CD14-positive monocyte (primary cell): Measurements from ENCODE around the gene RALGAPA1. TPM values are rescaled to one million over a fixed set of nuclear protein-coding genes. Genes with fewer than 3 reads are reported as not detected.

Source experiments
- DNase-seq, 3 donors: peaks; one replicate each; pipeline ENCODE4 v3.0.0-alpha.2; 2011 to 2022
- H2AFZ ChIP-seq: 2 replicates; pipeline ENCODE4 v1.6.0; 2012; ENCODE audit warnings: mild to moderate bottlenecking, low read depth, low read length, inconsistent platforms; ENCODE audit not compliant: insufficient read depth, poor library complexity, severe bottlenecking
- H3K27ac ChIP-seq, 2 donors: 1 replicate in 1 of 2; 2 replicates in 1 of 2; pipeline ENCODE4 v1.5.1; 2012 to 2013; ENCODE audit warnings: low read length in 2 of 2, control low read depth in 1 of 2, inconsistent platforms in 1 of 2, low read depth in 1 of 2, mild to moderate bottlenecking in 1 of 2
- H3K27me3 ChIP-seq, 2 donors: one replicate each; pipeline versions ENCODE4 v1.6.0 to v1.6.1; 2011 to 2013; ENCODE audit warnings: low read length in 2 of 2; ENCODE audit not compliant: control insufficient read depth in 2 of 2, insufficient read depth in 2 of 2
- H3K36me3 ChIP-seq, 2 donors: replicated peaks in 1 of 2; 1 replicate in 1 of 2; 2 replicates in 1 of 2; pipeline versions ENCODE4 v1.5.1 to v1.6.1; 2012 to 2013; ENCODE audit warnings: low read length in 2 of 2, control low read depth in 1 of 2, inconsistent platforms in 1 of 2, mild to moderate bottlenecking in 1 of 2; ENCODE audit not compliant: insufficient read depth in 2 of 2, control insufficient read depth in 1 of 2
- H3K4me1 ChIP-seq, 2 donors: 1 replicate in 1 of 2; 2 replicates in 1 of 2; pipeline versions ENCODE4 v1.5.1 to v1.6.1; 2012 to 2013; ENCODE audit warnings: low read length in 2 of 2, control low read depth in 1 of 2, inconsistent platforms in 1 of 2, mild to moderate bottlenecking in 1 of 2, moderate library complexity in 1 of 2; ENCODE audit not compliant: insufficient read depth in 2 of 2, control insufficient read depth in 1 of 2
- H3K4me2 ChIP-seq: replicated peaks from 2 replicates; pipeline ENCODE3; 2012; ENCODE audit warnings: low read length, moderate library complexity, mild to moderate bottlenecking; ENCODE audit not compliant: poor library complexity, severe bottlenecking; ENCODE audit errors: extremely low read depth
- H3K4me3 ChIP-seq, 3 experiments: fragments of 200-600 bp in 1 of 3; sonication (generic) in 1 of 3; replicated peaks in 1 of 3; 1 replicate in 2 of 3; 2 replicates in 1 of 3; pipeline ENCODE4 v1.5.1; 2011 to 2013; ENCODE audit warnings: low read length in 3 of 3, mild to moderate bottlenecking in 3 of 3, control low read depth in 2 of 3, low read depth in 2 of 3, inconsistent platforms in 1 of 3, moderate library complexity in 1 of 3
- H3K79me2 ChIP-seq: 2 replicates; pipeline ENCODE4 v1.6.0; 2012; ENCODE audit warnings: mild to moderate bottlenecking, control low read depth, inconsistent platforms, low read length, moderate library complexity; ENCODE audit not compliant: insufficient read depth
- H3K9ac ChIP-seq: 2 replicates; pipeline ENCODE4 v1.6.0; 2017; ENCODE audit warnings: low read length, mild to moderate bottlenecking; ENCODE audit not compliant: insufficient read depth, poor library complexity, severe bottlenecking
- H3K9me3 ChIP-seq, 2 donors: replicated peaks in 1 of 2; 1 replicate in 1 of 2; 2 replicates in 1 of 2; pipeline versions ENCODE4 v1.5.1 to v1.6.1; 2012 to 2013; ENCODE audit warnings: low read length in 2 of 2, control low read depth in 1 of 2; ENCODE audit not compliant: control insufficient read depth in 1 of 2, insufficient read depth in 1 of 2
- H4K20me1 ChIP-seq: 2 replicates; pipeline ENCODE4 v1.6.0; 2012; ENCODE audit warnings: mild to moderate bottlenecking, low read length, control low read depth, moderate library complexity; ENCODE audit not compliant: insufficient read depth
- H3K27ac Mint-ChIP-seq, 7 donors: one replicate each; pipeline ENCODE4 v1.8.0; 2020; ENCODE audit warnings: mild to moderate bottlenecking in 7 of 7, mixed read lengths in 7 of 7, moderate library complexity in 6 of 7, inconsistent platforms in 2 of 7
- H3K27me3 Mint-ChIP-seq, 3 donors: one replicate each; pipeline ENCODE4 v1.8.0; 2021 to 2022; ENCODE audit warnings: low read depth in 3 of 3, mild to moderate bottlenecking in 3 of 3, mixed read lengths in 3 of 3, moderate library complexity in 3 of 3, inconsistent platforms in 1 of 3
- H3K36me3 Mint-ChIP-seq, 2 donors: one replicate each; pipeline ENCODE4 v1.8.0; 2020; ENCODE audit warnings: mixed read lengths in 2 of 2, inconsistent platforms in 1 of 2, mild to moderate bottlenecking in 1 of 2
- H3K4me1 Mint-ChIP-seq: one replicate; pipeline ENCODE4 v1.8.0; 2020; ENCODE audit warnings: mild to moderate bottlenecking, mixed read lengths
- H3K4me3 Mint-ChIP-seq, 2 donors: one replicate each; pipeline ENCODE4 v1.8.0; 2020; ENCODE audit warnings: mild to moderate bottlenecking in 2 of 2, mixed read lengths in 2 of 2, moderate library complexity in 1 of 2
- H3K9me3 Mint-ChIP-seq, 7 donors: one replicate each; pipeline ENCODE4 v1.8.0; 2020 to 2022; ENCODE audit warnings: mixed read lengths in 7 of 7, mild to moderate bottlenecking in 6 of 7, moderate library complexity in 6 of 7, inconsistent platforms in 2 of 7
- CTCF ChIP-seq: fragments of 200-600 bp; IDR thresholded peaks from one replicate; pipeline ENCODE4 v1.8.0; 2022; ENCODE audit warnings: antibody characterized with exemption, mild to moderate bottlenecking
- WGBS: methylation state at CpG from one replicate; pipeline ENCODE4 v1.1.5; 2013; ENCODE audit warnings: missing lambda C conversion rate; ENCODE audit not compliant: insufficient coverage; 5-methylcytosine and 5-hydroxymethylcytosine counted together
- intact Hi-C, 2 donors: fragments of 100-400 bp; cut with micrococcal nuclease; formaldehyde crosslinking; loops; one replicate each; pipeline versions ENCODE4 v1.15.0 to v1.15.1; 2023
- polyA plus RNA-seq, 3 donors: library from polyadenylated mRNA; depleted of rRNA in 1 of 3; unstranded in 2 of 3; stranded (reverse) in 1 of 3; fragments of 300-500 nt in 2 of 3; fragments of >200 nt in 1 of 3; fragmentation: Illumina TruSeq in 2 of 3; gene quantifications; 1 replicate in 2 of 3; 2 replicates in 1 of 3; pipeline ENCODE4 v1.2.3, GENCODE V29; 2012 to 2021

Gene RALGAPA1
- polyA plus RNA-seq, 3 donors = 3.2 to 7.4 (median 4.1) TPM

GRCh38 chr14:35855876-35856481 is 46.9 kb upstream of the RALGAPA1 start:
- no peaks in the 10 kb centered on the region for H3K36me3 ChIP-seq
- peaks cover 18 to 24% of the 10 kb centered on the region in 2 donors for H3K36me3 Mint-ChIP-seq
- H3K4me1 ChIP-seq = peaks cover 4 to 10% of the 10 kb centered on the region in 2 donors
- no peak overlapping the region for H3K27ac ChIP-seq
- H3K79me2 ChIP-seq = no peaks in the 10 kb centered on the region
- TF ChIP-seq CTCF = no peak
- WGBS = 14% methylated on average over 2 of the region's 6 CpGs
- intact Hi-C loops = no loop called here
- H3K27ac Mint-ChIP-seq = no peak overlapping the region
- peaks cover 0 to 2% (median 0%) of the 10 kb centered on the region in 3 donors for H3K27me3 Mint-ChIP-seq
- peaks cover 0 to 5% (median 0%) of the 10 kb centered on the region in 7 donors for H3K9me3 Mint-ChIP-seq
- no peaks in the 10 kb centered on the region for H3K9me3 ChIP-seq
- H2AFZ ChIP-seq = no peak overlapping the region
- no peaks in the 10 kb centered on the region for H3K27me3 ChIP-seq
- H3K9ac ChIP-seq = no peak overlapping the region
- H4K20me1 ChIP-seq = no peaks in the 10 kb centered on the region
- H3K4me1 Mint-ChIP-seq = peaks cover 12% of the 10 kb centered on the region
- H3K4me3 Mint-ChIP-seq = no peak overlapping the region
- H3K4me2 ChIP-seq = no peak overlapping the region
- no peak for DNase-seq
- H3K4me3 ChIP-seq = no peak overlapping the region

GRCh38 chr14:35854696-35855270 is 45.7 kb upstream of the RALGAPA1 start:
- no peaks in the 10 kb centered on the region for H3K27me3 ChIP-seq
- peaks cover 12% of the 10 kb centered on the region for H3K4me1 Mint-ChIP-seq
- H3K4me3 Mint-ChIP-seq = no peak overlapping the region
- no peak overlapping the region for H3K4me2 ChIP-seq
- no peak for TF ChIP-seq CTCF
- no peaks in the 10 kb centered on the region for H3K79me2 ChIP-seq
- no peaks in the 10 kb centered on the region for H4K20me1 ChIP-seq
- H3K36me3 ChIP-seq = no peaks in the 10 kb centered on the region
- H3K9ac ChIP-seq = no peak overlapping the region
- no peak overlapping the region for H3K4me3 ChIP-seq
- H3K9me3 Mint-ChIP-seq = peaks cover 0 to 5% (median 0%) of the 10 kb centered on the region in 7 donors
- no peak overlapping the region for H3K27ac ChIP-seq
- H3K9me3 ChIP-seq = no peaks in the 10 kb centered on the region
- H3K27ac Mint-ChIP-seq = no peak overlapping the region
- intact Hi-C loops = no loop called here
- no peak for DNase-seq
- WGBS = no CpG with 5 or more reads among the region's 1 CpG
- peaks cover 25 to 26% of the 10 kb centered on the region in 2 donors for H3K36me3 Mint-ChIP-seq
- H2AFZ ChIP-seq = no peak overlapping the region
- H3K4me1 ChIP-seq = peaks cover 4 to 10% of the 10 kb centered on the region in 2 donors
- peaks cover 0 to 2% (median 0%) of the 10 kb centered on the region in 3 donors for H3K27me3 Mint-ChIP-seq
